HuH-7.5 (cell line): ENCODE data around the gene AKAP13.
"Not testable (repeated sequence)": the region's sequence is repeated elsewhere in the genome, so short reads cannot be mapped to it uniquely, and the experiment has no call there.

ENCODE experiments used
- DNase-seq: peaks from one replicate; pipeline ENCODE4 v3.0.0; 2011; ENCODE audit warnings: low spot score

AKAP13 gene

DNA sequence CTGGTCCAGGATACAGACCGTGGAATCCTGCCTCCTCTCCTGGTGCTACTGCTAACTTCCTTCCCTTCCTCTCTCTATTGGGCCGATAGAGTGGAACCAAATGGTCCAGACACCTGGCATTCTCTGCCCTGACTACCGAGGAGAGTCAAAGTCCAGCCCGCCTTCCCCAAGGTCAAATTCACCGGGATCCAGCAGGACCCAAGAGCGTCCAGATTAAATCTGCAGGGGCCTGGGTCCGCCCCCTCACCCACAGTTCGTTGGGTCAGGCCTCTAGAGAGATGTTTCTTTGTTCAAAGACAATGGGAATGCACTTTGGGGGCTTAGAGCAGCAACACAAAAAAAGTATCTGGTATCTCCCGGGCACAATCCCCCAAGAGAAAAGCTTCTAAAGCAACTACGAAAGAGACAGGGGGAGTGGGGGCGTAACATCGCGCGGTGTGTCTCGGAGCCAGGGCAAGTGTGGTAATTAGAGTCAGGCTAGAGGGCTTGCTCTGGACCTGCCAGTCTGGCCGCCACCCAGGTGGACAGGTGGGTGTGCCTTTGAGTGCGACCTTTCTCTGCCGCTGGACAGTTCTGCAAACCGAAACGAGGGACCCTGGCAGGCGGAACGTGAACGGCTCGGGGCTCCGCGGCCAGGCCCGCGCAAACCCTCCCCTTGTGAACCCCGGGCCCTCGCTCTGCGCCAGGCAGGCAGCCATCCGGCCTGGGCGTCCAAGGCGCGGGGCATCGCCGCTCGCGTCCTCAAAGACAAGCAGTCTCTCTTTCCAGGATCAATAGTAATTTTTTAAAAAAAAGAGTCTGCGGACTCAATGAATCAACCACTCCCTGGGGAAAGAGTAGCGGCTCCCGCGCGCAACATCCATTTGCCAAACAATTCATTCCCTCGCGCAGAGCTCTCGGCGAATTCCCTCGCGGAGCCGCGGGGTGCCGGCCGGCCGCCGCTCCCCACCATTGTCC lies 413.5 kb downstream of the AKAP13 start:
- peak; percentile 51 for DNase-seq

DNA sequence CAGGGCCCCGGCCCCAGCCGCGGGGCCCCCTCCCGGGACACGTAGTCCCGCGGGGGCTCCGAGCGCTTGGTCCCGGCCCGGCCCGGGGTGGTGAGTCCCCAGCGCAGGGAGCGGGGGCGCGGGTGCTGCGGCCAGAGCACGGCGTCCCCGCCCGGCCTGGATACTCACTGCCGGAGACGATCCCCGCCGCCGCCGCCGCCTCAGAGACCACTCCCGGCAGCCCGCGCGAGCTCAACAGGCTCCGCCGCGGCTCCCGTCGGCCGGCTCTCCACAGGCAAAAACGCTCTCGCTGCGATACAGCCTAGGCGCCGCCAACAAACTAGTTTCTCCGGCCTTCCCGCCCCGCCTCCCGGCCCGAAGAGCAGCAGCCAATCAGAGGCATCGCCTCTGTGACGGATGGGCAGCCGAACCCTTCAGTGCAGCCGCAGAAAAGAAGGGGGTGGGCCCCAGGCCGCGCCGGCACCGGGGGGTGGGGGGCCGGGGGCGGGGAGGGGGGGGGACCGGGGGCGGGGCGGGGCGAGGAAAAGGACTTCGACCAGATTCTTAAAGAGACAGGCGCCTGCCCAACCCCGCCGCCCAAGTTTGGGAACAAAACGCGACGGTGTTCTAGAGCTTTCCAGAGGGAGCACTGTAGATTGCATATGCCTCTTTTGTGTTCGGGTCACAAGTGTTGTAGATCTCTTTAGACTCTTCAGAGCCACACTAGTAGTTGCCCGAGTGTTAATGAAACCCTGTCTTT lies 414.4 kb downstream of the AKAP13 start, which contains the start of gene KLHL25:
Gene KLHL25, minus strand, starts transcription at position 328 of the 739 bp plus-strand sequence. CDS start 25,115 bp downstream, outside the sequence.
- DNase-seq, result peak; percentile 99

DNA sequence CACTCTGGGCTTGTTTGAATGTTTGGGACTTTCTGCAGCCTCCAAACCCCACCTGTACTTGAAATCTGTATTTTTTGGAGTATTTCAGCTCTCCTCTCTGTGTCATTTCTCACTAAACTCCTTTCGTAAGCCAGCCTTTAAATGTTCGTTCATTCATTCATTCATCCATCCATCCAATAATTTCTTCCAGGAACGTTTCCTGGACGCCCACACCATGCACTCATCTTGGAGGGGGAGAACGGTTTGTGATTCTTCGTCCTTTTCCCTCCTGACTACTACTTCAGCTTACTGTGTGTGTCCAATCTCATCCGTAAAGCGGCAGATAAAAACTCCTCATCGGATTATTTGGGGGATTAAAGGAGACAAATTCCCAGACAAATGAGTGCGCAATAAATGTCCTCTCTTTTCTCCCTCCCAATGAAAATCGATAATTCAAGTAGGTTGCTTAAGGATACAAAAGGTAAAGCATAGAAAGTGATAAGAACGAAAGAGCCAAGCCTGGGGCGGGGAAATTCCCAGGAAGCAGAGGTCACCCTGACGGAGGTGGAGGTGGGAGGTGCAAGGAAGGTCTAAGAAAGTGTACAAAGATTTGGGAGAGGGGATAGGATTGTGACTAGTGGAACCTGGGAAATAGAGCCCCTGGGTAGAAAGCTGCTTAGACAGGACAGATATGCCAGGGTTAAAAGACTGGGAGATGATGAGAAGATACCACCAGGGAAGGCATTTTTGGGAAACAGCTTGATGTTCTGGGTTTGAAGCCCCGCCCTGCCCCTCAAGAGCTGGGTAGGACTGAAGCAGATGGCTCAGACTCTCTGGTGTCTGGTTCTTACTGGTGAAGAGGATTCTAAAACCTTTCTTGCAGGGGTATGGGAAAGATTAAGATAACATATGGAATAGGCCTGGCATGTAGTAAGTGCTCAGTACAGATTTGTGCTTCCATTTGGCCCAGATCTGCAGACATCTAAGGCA lies 415.2 kb downstream of the AKAP13 start:
- no peak for DNase-seq

DNA sequence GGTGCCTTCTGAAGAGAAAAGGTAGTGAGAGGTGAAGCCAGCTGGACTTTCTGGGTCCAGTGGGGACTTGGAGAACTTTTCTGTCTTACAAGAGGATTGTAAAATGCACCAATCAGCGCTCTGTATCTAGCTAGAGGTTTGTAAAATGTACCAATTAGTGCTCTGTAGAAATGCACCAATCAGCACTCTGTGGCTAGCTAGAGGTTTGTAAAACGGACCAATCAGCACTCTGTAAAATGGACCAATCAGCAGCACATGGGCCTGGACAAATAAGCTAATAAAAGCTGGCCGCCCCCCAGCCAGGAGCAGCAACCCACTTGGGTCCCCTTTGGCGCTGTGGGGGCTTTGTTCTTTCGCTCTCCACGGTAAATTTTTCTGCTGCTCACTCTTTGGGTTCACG lies 416.0 kb downstream of the AKAP13 start:
- not testable (repeated sequence) for DNase-seq
